CD14-positive monocyte (primary cell): Measurements from ENCODE around the gene ABTB2. TPM values are rescaled to one million over a fixed set of nuclear protein-coding genes. Genes with fewer than 3 reads are reported as not detected.
A peak's percentile ranks its signal among the peaks of the same experiment; 100 is the strongest.

ENCODE experiments used
- DNase-seq, 3 donors: peaks; one replicate each; pipeline ENCODE4 v3.0.0-alpha.2; 2011 to 2022
- H2AFZ ChIP-seq: 2 replicates; pipeline ENCODE4 v1.6.0; 2012; ENCODE audit warnings: mild to moderate bottlenecking, low read depth, low read length, inconsistent platforms; ENCODE audit not compliant: insufficient read depth, poor library complexity, severe bottlenecking
- H3K27ac ChIP-seq, 2 donors: 1 replicate in 1 of 2; 2 replicates in 1 of 2; pipeline ENCODE4 v1.5.1; 2012 to 2013; ENCODE audit warnings: low read length in 2 of 2, control low read depth in 1 of 2, inconsistent platforms in 1 of 2, low read depth in 1 of 2, mild to moderate bottlenecking in 1 of 2
- H3K27me3 ChIP-seq, 2 donors: one replicate each; pipeline versions ENCODE4 v1.6.0 to v1.6.1; 2011 to 2013; ENCODE audit warnings: low read length in 2 of 2; ENCODE audit not compliant: control insufficient read depth in 2 of 2, insufficient read depth in 2 of 2
- H3K36me3 ChIP-seq, 2 donors: replicated peaks in 1 of 2; 1 replicate in 1 of 2; 2 replicates in 1 of 2; pipeline versions ENCODE4 v1.5.1 to v1.6.1; 2012 to 2013; ENCODE audit warnings: low read length in 2 of 2, control low read depth in 1 of 2, inconsistent platforms in 1 of 2, mild to moderate bottlenecking in 1 of 2; ENCODE audit not compliant: insufficient read depth in 2 of 2, control insufficient read depth in 1 of 2
- H3K4me1 ChIP-seq, 2 donors: 1 replicate in 1 of 2; 2 replicates in 1 of 2; pipeline versions ENCODE4 v1.5.1 to v1.6.1; 2012 to 2013; ENCODE audit warnings: low read length in 2 of 2, control low read depth in 1 of 2, inconsistent platforms in 1 of 2, mild to moderate bottlenecking in 1 of 2, moderate library complexity in 1 of 2; ENCODE audit not compliant: insufficient read depth in 2 of 2, control insufficient read depth in 1 of 2
- H3K4me2 ChIP-seq: replicated peaks from 2 replicates; pipeline ENCODE3; 2012; ENCODE audit warnings: low read length, moderate library complexity, mild to moderate bottlenecking; ENCODE audit not compliant: poor library complexity, severe bottlenecking; ENCODE audit errors: extremely low read depth
- H3K4me3 ChIP-seq, 3 experiments: fragments of 200-600 bp in 1 of 3; sonication (generic) in 1 of 3; replicated peaks in 1 of 3; 1 replicate in 2 of 3; 2 replicates in 1 of 3; pipeline ENCODE4 v1.5.1; 2011 to 2013; ENCODE audit warnings: low read length in 3 of 3, mild to moderate bottlenecking in 3 of 3, control low read depth in 2 of 3, low read depth in 2 of 3, inconsistent platforms in 1 of 3, moderate library complexity in 1 of 3
- H3K79me2 ChIP-seq: 2 replicates; pipeline ENCODE4 v1.6.0; 2012; ENCODE audit warnings: mild to moderate bottlenecking, control low read depth, inconsistent platforms, low read length, moderate library complexity; ENCODE audit not compliant: insufficient read depth
- H3K9ac ChIP-seq: 2 replicates; pipeline ENCODE4 v1.6.0; 2017; ENCODE audit warnings: low read length, mild to moderate bottlenecking; ENCODE audit not compliant: insufficient read depth, poor library complexity, severe bottlenecking
- H3K9me3 ChIP-seq, 2 donors: replicated peaks in 1 of 2; 1 replicate in 1 of 2; 2 replicates in 1 of 2; pipeline versions ENCODE4 v1.5.1 to v1.6.1; 2012 to 2013; ENCODE audit warnings: low read length in 2 of 2, control low read depth in 1 of 2; ENCODE audit not compliant: control insufficient read depth in 1 of 2, insufficient read depth in 1 of 2
- H4K20me1 ChIP-seq: 2 replicates; pipeline ENCODE4 v1.6.0; 2012; ENCODE audit warnings: mild to moderate bottlenecking, low read length, control low read depth, moderate library complexity; ENCODE audit not compliant: insufficient read depth
- H3K27ac Mint-ChIP-seq, 7 donors: one replicate each; pipeline ENCODE4 v1.8.0; 2020; ENCODE audit warnings: mild to moderate bottlenecking in 7 of 7, mixed read lengths in 7 of 7, moderate library complexity in 6 of 7, inconsistent platforms in 2 of 7
- H3K27me3 Mint-ChIP-seq, 3 donors: one replicate each; pipeline ENCODE4 v1.8.0; 2021 to 2022; ENCODE audit warnings: low read depth in 3 of 3, mild to moderate bottlenecking in 3 of 3, mixed read lengths in 3 of 3, moderate library complexity in 3 of 3, inconsistent platforms in 1 of 3
- H3K36me3 Mint-ChIP-seq, 2 donors: one replicate each; pipeline ENCODE4 v1.8.0; 2020; ENCODE audit warnings: mixed read lengths in 2 of 2, inconsistent platforms in 1 of 2, mild to moderate bottlenecking in 1 of 2
- H3K4me1 Mint-ChIP-seq: one replicate; pipeline ENCODE4 v1.8.0; 2020; ENCODE audit warnings: mild to moderate bottlenecking, mixed read lengths
- H3K4me3 Mint-ChIP-seq, 2 donors: one replicate each; pipeline ENCODE4 v1.8.0; 2020; ENCODE audit warnings: mild to moderate bottlenecking in 2 of 2, mixed read lengths in 2 of 2, moderate library complexity in 1 of 2
- H3K9me3 Mint-ChIP-seq, 7 donors: one replicate each; pipeline ENCODE4 v1.8.0; 2020 to 2022; ENCODE audit warnings: mixed read lengths in 7 of 7, mild to moderate bottlenecking in 6 of 7, moderate library complexity in 6 of 7, inconsistent platforms in 2 of 7
- WGBS: methylation state at CpG from one replicate; pipeline ENCODE4 v1.1.5; 2013; ENCODE audit warnings: missing lambda C conversion rate; ENCODE audit not compliant: insufficient coverage; 5-methylcytosine and 5-hydroxymethylcytosine counted together
- intact Hi-C, 2 donors: fragments of 100-400 bp; cut with micrococcal nuclease; formaldehyde crosslinking; loops; one replicate each; pipeline versions ENCODE4 v1.15.0 to v1.15.1; 2023
- polyA plus RNA-seq, 3 donors: library from polyadenylated mRNA; depleted of rRNA in 1 of 3; unstranded in 2 of 3; stranded (reverse) in 1 of 3; fragments of 300-500 nt in 2 of 3; fragments of >200 nt in 1 of 3; fragmentation: Illumina TruSeq in 2 of 3; gene quantifications; 1 replicate in 2 of 3; 2 replicates in 1 of 3; pipeline ENCODE4 v1.2.3, GENCODE V29; 2012 to 2021
- TF ChIP-seq, protein P1 (sequence below): fragments of 200-600 bp; IDR thresholded peaks from one replicate; pipeline ENCODE4 v1.8.0; 2022; ENCODE audit warnings: antibody characterized with exemption, mild to moderate bottlenecking

ABTB2 gene
- polyA plus RNA-seq, 3 donors = 0.25 to 1.7 (median 0.26) TPM

DNA sequence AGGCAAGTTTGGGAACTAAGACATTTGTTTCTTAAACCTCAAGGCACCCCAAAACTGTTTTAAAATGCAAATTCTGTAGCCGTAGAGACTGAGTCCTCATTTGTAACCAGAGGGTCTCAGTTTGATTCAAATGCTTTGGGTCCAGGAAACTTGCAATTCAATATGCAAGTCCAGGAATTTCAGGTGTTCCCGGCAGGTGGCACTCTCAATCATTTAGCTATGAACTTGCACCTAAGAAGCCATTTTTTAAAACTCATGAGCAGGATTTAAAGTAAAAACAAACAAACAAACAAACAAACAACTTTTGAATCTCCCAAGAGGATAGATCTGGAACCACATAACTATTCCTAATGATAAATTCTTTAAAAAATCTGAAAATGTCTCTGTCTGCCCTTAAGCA, 8.7 kb upstream of the ABTB2 start:
- Histone ChIP-seq H2AFZ (no peak overlapping the region), H3K27me3 (no peaks in the 10 kb centered on the region), H3K36me3 (no peaks in the 10 kb centered on the region), H3K9ac (no peak overlapping the region), H3K4me2 (no peak overlapping the region), H3K4me3 (no peak overlapping the region), H3K4me1 (peaks cover 4 to 7% of the 10 kb centered on the region in 2 donors), H3K9me3 (no peaks in the 10 kb centered on the region), H3K79me2 (no peaks in the 10 kb centered on the region), H3K27ac (no peak overlapping the region), H4K20me1 (no peaks in the 10 kb centered on the region)
- Mint-ChIP-seq H3K4me1 (peaks cover 5% of the 10 kb centered on the region), H3K27me3 (peaks cover 0 to 1% (median 1%) of the 10 kb centered on the region in 3 donors), H3K4me3 (no peak overlapping the region), H3K27ac (no peak overlapping the region), H3K36me3 (no peaks in the 10 kb centered on the region), H3K9me3 (no peaks in the 10 kb centered on the region)
- WGBS = 63% methylated on average over 2 of the region's 2 CpGs
- DNase-seq = peak in 1 of 3 donors; percentile 16
- intact Hi-C loops = loop anchor here (10.0 kb wide), 2 partner anchors 88 to 372 kb away; no protein-coding TSS in a partner anchor
- TF ChIP-seq, protein P1, sequence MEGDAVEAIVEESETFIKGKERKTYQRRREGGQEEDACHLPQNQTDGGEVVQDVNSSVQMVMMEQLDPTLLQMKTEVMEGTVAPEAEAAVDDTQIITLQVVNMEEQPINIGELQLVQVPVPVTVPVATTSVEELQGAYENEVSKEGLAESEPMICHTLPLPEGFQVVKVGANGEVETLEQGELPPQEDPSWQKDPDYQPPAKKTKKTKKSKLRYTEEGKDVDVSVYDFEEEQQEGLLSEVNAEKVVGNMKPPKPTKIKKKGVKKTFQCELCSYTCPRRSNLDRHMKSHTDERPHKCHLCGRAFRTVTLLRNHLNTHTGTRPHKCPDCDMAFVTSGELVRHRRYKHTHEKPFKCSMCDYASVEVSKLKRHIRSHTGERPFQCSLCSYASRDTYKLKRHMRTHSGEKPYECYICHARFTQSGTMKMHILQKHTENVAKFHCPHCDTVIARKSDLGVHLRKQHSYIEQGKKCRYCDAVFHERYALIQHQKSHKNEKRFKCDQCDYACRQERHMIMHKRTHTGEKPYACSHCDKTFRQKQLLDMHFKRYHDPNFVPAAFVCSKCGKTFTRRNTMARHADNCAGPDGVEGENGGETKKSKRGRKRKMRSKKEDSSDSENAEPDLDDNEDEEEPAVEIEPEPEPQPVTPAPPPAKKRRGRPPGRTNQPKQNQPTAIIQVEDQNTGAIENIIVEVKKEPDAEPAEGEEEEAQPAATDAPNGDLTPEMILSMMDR = no peak

DNA sequence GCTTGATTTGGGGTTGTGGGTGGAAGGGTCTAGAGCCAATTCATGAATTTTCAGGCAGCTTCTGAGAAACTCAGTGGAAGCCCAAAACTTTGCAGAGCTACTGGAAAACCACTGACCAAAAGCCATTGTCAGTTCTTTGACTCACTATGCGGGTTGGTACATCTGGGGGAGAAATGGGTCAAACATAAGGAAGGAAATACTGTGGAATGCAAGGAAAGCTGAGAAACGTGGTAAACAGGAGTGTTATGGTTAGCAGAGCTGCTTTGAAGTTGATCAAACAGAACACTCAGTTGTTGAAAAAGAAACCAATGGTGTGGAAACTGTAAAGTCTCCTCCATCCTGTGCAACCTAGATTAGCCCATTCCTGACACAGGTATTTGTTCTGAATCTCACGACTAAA, 6.3 kb upstream of the ABTB2 start:
- DNase-seq = no peak
- no peaks in the 10 kb centered on the region for H3K79me2 ChIP-seq
- H3K4me1 Mint-ChIP-seq = peaks cover 3% of the 10 kb centered on the region
- no peaks in the 10 kb centered on the region for H4K20me1 ChIP-seq
- H3K9me3 ChIP-seq = no peaks in the 10 kb centered on the region
- no peak overlapping the region for H3K9ac ChIP-seq
- H3K9me3 Mint-ChIP-seq = no peaks in the 10 kb centered on the region
- H3K27me3 Mint-ChIP-seq = peaks cover 1% of the 10 kb centered on the region in 3 donors
- TF ChIP-seq, protein P1 = no peak
- peaks cover under 1 to 5% of the 10 kb centered on the region in 2 donors for H3K4me1 ChIP-seq
- no peak overlapping the region for H3K4me2 ChIP-seq
- H3K27me3 ChIP-seq = no peaks in the 10 kb centered on the region
- H2AFZ ChIP-seq = no peak overlapping the region
- no peaks in the 10 kb centered on the region for H3K36me3 Mint-ChIP-seq
- no peak overlapping the region for H3K4me3 ChIP-seq
- WGBS = 64% methylated on average over 1 of the region's 3 CpGs
- no peak overlapping the region for H3K27ac ChIP-seq
- no peaks in the 10 kb centered on the region for H3K36me3 ChIP-seq
- H3K27ac Mint-ChIP-seq = peak overlapping the region in 3 of 7 donors; percentile 0 to 34 (median 3)
- intact Hi-C loops = loop anchor here (10.0 kb wide), 2 partner anchors 91 to 369 kb away; no protein-coding TSS in a partner anchor
- H3K4me3 Mint-ChIP-seq = no peak overlapping the region
